Measurements from ENCODE around the gene LUC7L. TPM values are rescaled to one million over a fixed set of nuclear protein-coding genes. Genes with fewer than 3 reads are reported as not detected.

Gene LUC7L
- total RNA-seq, 1 experiment from 2014 or later, result 137 TPM

GRCh38 chr16:200388-200787 lies 28.9 kb downstream of the LUC7L start:
- H3K9me3 Mint-ChIP-seq, result no peaks in the 10 kb centered on the region
- H3K4me1 Mint-ChIP-seq, result no peaks in the 10 kb centered on the region
- Histone ChIP-seq H3K9ac (ENCODE audit: extremely low read depth, insufficient read length, low read length) (no peak overlapping the region), H2BK15ac (ENCODE audit: low read depth, low read length) (no peak overlapping the region), H2BK20ac (ENCODE audit: low read depth, low read length, poor library complexity, severe bottlenecking) (no peak overlapping the region), H2AK5ac (ENCODE audit: insufficient read length, low read length) (no peak overlapping the region), H3K79me1 (ENCODE audit: insufficient read depth, low read depth, low read length, poor library complexity, severe bottlenecking) (no peaks in the 10 kb centered on the region), H3K18ac (ENCODE audit: insufficient read length, low read depth, low read length) (no peak overlapping the region), H2BK5ac (ENCODE audit: insufficient read length, low read length) (no peak overlapping the region), H3K27me3 (ENCODE audit: insufficient read depth, low read length) (no peaks in the 10 kb centered on the region), H4K5ac (ENCODE audit: insufficient read length, low read depth, low read length) (no peak overlapping the region), H3K14ac (ENCODE audit: insufficient read depth, low read length) (no peak overlapping the region), H3K4me1 (ENCODE audit: insufficient read depth, low read length) (no peaks in the 10 kb centered on the region), H4K8ac (replicated peaks; ENCODE audit: insufficient read length, low read depth, low read length) (no peak overlapping the region), H3K27ac (ENCODE audit: insufficient read length, low read depth, low read length) (no peak overlapping the region), H3K9me3 (ENCODE audit: control insufficient read depth, low read depth, low read length) (no peaks in the 10 kb centered on the region), H3K23ac (ENCODE audit: insufficient read length, low read depth, low read length) (no peak overlapping the region), H2AFZ (ENCODE audit: low read length) (no peak overlapping the region), H3K56ac (ENCODE audit: insufficient read length, low read depth, low read length) (no peak overlapping the region), H3K79me2 (ENCODE audit: insufficient read depth, low read length) (no peaks in the 10 kb centered on the region; the same call in 1 of the 2 replicates), H2BK12ac (ENCODE audit: insufficient read length, low read depth, low read length) (no peak overlapping the region), H4K91ac (ENCODE audit: insufficient read length, low read depth, low read length) (no peak overlapping the region), H3K23me2 (ENCODE audit: insufficient read length, low read depth, low read length, poor library complexity, severe bottlenecking) (no peaks in the 10 kb centered on the region), H3K4ac (ENCODE audit: low read depth, low read length) (no peak overlapping the region), H4K20me1 (ENCODE audit: control insufficient read depth, insufficient read depth, insufficient read length) (peaks cover 2% of the 10 kb centered on the region), H3T11ph (ENCODE audit: low read length) (no peak overlapping the region), H2BK120ac (ENCODE audit: low read depth, low read length, poor library complexity, severe bottlenecking) (no peak overlapping the region), H3K4me2 (ENCODE audit: insufficient read depth, insufficient read length, low read length) (no peak overlapping the region)
- peaks cover 46 to 90% (median 65%) of the 10 kb centered on the region in 3 experiments; a peak in 6 of 7 replicates for H3K36me3 Mint-ChIP-seq (ENCODE audit: insufficient read depth in 1 of 3, low read depth in 3 of 3)
- WGBS (ENCODE audit: extremely low coverage, insufficient read length, low lambda C conversion rate), result no CpG with 5 or more reads among the region's 5 CpGs
- H3K27me3 Mint-ChIP-seq (ENCODE audit: low read depth), result no peaks in the 10 kb centered on the region
- TF ChIP-seq, protein P1, sequence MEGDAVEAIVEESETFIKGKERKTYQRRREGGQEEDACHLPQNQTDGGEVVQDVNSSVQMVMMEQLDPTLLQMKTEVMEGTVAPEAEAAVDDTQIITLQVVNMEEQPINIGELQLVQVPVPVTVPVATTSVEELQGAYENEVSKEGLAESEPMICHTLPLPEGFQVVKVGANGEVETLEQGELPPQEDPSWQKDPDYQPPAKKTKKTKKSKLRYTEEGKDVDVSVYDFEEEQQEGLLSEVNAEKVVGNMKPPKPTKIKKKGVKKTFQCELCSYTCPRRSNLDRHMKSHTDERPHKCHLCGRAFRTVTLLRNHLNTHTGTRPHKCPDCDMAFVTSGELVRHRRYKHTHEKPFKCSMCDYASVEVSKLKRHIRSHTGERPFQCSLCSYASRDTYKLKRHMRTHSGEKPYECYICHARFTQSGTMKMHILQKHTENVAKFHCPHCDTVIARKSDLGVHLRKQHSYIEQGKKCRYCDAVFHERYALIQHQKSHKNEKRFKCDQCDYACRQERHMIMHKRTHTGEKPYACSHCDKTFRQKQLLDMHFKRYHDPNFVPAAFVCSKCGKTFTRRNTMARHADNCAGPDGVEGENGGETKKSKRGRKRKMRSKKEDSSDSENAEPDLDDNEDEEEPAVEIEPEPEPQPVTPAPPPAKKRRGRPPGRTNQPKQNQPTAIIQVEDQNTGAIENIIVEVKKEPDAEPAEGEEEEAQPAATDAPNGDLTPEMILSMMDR (conservative IDR thresholded peaks at IDR 0.05), result no peak
- H3K4me3 Mint-ChIP-seq, result no peak overlapping the region
- no peak overlapping the region; a peak in 1 of 7 replicates for H3K27ac Mint-ChIP-seq
- no peak for DNase-seq
